ENCODE results near the gene CA6.
"Not testable (repeated sequence)": the region's sequence is repeated elsewhere in the genome, so short reads cannot be mapped to it uniquely, and the experiment has no call there.

The CA6 gene

GRCh38 chr1:8925406-8925805, 20.3 kb upstream of the CA6 start:
- H3K4me3 ChIP-seq (replicated peaks; ENCODE audit: low read depth, low read length): no peak overlapping the region
- no peak for DNase-seq (ENCODE audit: extremely low read depth, insufficient read length)
- no peaks in the 10 kb centered on the region; the same call in none of the 2 replicates for H3K27me3 ChIP-seq (replicated peaks; ENCODE audit: control insufficient read depth, insufficient read depth, low read length)
- TF ChIP-seq, protein P1, sequence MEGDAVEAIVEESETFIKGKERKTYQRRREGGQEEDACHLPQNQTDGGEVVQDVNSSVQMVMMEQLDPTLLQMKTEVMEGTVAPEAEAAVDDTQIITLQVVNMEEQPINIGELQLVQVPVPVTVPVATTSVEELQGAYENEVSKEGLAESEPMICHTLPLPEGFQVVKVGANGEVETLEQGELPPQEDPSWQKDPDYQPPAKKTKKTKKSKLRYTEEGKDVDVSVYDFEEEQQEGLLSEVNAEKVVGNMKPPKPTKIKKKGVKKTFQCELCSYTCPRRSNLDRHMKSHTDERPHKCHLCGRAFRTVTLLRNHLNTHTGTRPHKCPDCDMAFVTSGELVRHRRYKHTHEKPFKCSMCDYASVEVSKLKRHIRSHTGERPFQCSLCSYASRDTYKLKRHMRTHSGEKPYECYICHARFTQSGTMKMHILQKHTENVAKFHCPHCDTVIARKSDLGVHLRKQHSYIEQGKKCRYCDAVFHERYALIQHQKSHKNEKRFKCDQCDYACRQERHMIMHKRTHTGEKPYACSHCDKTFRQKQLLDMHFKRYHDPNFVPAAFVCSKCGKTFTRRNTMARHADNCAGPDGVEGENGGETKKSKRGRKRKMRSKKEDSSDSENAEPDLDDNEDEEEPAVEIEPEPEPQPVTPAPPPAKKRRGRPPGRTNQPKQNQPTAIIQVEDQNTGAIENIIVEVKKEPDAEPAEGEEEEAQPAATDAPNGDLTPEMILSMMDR (IDR thresholded peaks at IDR 0.05; ENCODE audit: insufficient read depth, low read length, poor library complexity, severe bottlenecking): no peak
- H3K36me3 ChIP-seq (ENCODE audit: control insufficient read depth, insufficient read depth, low read length): no peaks in the 10 kb centered on the region

DNA sequence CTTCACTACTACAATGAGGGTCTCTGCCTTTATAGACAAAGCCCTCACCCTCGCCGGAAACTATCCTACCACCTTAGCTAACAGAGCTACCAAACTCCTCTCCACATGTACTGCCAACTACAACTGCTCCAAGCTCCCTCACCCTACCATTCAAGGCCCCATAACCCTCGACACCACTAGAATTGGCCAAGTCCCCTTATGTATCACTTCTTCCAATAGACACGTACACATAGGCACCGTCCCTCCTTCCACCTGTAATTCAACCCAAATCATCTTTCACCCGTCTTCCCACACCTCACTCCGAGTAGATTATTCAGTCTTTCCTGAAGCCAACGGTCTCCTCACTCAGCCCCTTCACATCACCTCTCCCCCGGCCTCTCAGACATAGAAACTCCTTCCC, 19.7 kb upstream of the CA6 start:
- no peak for DNase-seq (ENCODE audit: extremely low read depth, insufficient read length)

GRCh38 chr1:8926707-8927694, 18.7 kb upstream of the CA6 start:
- Histone ChIP-seq H3K4me3 (replicated peaks; ENCODE audit: low read depth, low read length) (no peak overlapping the region), H3K27me3 (replicated peaks; ENCODE audit: control insufficient read depth, insufficient read depth, low read length) (no peaks in the 10 kb centered on the region; the same call in none of the 2 replicates), H3K36me3 (ENCODE audit: control insufficient read depth, insufficient read depth, low read length) (no peaks in the 10 kb centered on the region)
- no peak for DNase-seq (ENCODE audit: extremely low read depth, insufficient read length)
- TF ChIP-seq, protein P1 (IDR thresholded peaks at IDR 0.05; ENCODE audit: insufficient read depth, low read length, poor library complexity, severe bottlenecking): no peak

More for the DNA sequence above, 19.7 kb upstream of the CA6 start:
- TF ChIP-seq, protein P1 (IDR thresholded peaks at IDR 0.05; ENCODE audit: insufficient read depth, low read length, poor library complexity, severe bottlenecking): no peak
- no peak overlapping the region for H3K4me3 ChIP-seq (replicated peaks; ENCODE audit: low read depth, low read length)
- no peaks in the 10 kb centered on the region; the same call in none of the 2 replicates for H3K27me3 ChIP-seq (replicated peaks; ENCODE audit: control insufficient read depth, insufficient read depth, low read length)
- no peaks in the 10 kb centered on the region for H3K36me3 ChIP-seq (ENCODE audit: control insufficient read depth, insufficient read depth, low read length)

DNA sequence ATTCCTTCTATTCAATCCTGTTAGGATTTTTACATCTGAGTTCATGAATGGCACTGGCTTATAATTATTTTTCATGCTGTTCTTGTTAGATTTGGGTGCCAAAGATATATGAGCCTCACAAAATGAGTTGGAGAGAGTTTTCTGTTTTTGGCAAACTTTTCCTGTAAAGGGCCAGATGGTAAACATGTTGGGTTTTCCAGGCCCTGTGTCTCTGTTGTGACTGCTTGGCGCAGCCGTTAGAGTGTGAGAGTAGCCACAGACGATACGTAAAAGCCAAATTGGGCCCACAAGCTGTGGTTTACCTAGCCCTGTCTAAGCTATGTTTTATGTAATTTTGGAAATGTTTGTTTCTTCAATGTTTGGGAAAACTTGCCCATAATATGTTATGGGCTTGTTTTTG, 15.6 kb upstream of the CA6 start:
- H3K4me3 ChIP-seq (replicated peaks; ENCODE audit: low read depth, low read length): no peak overlapping the region
- H3K36me3 ChIP-seq (ENCODE audit: control insufficient read depth, insufficient read depth, low read length): no peaks in the 10 kb centered on the region
- H3K27me3 ChIP-seq (replicated peaks; ENCODE audit: control insufficient read depth, insufficient read depth, low read length): no peaks in the 10 kb centered on the region; the same call in 1 of the 2 replicates
- DNase-seq (ENCODE audit: extremely low read depth, insufficient read length): no peak
- TF ChIP-seq, protein P1 (IDR thresholded peaks at IDR 0.05; ENCODE audit: insufficient read depth, low read length, poor library complexity, severe bottlenecking): no peak

GRCh38 chr1:8937051-8937450, 8.6 kb upstream of the CA6 start:
- not testable (repeated sequence) for DNase-seq (ENCODE audit: extremely low read depth, insufficient read length); H3K4me3 ChIP-seq (replicated peaks; ENCODE audit: low read depth, low read length); H3K36me3 ChIP-seq (ENCODE audit: control insufficient read depth, insufficient read depth, low read length); H3K27me3 ChIP-seq (replicated peaks; ENCODE audit: control insufficient read depth, insufficient read depth, low read length)

DNA sequence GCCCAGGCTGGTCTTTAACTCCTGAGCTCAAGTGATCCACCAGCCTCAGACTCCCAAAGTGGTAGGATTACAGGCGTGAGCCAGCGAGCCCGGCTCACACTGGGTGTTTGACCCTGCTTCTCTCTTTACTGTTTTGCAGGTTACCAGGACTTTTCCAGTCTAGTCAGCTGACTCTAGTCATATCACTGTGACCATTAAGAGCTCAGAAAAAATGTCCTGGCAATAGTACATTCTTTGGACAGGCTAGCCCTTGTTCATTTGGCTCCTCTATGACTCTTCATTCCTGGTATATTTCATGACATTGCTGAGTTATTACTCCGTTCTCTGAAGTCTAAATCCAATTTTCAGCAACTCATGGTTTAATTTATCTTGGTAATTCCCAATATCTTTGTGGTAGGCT, 8.0 kb upstream of the CA6 start:
- no peaks in the 10 kb centered on the region for H3K27me3 ChIP-seq (replicated peaks; ENCODE audit: control insufficient read depth, insufficient read depth, low read length)
- no peak overlapping the region for H3K4me3 ChIP-seq (replicated peaks; ENCODE audit: low read depth, low read length)
- no peaks in the 10 kb centered on the region for H3K36me3 ChIP-seq (ENCODE audit: control insufficient read depth, insufficient read depth, low read length)
- DNase-seq (ENCODE audit: extremely low read depth, insufficient read length): no peak
- TF ChIP-seq, protein P1 (IDR thresholded peaks at IDR 0.05; ENCODE audit: insufficient read depth, low read length, poor library complexity, severe bottlenecking): no peak
